ACC112 (cell line): ENCODE data around the gene CRK.
"Not testable (repeated sequence)": the region's sequence is repeated elsewhere in the genome, so short reads cannot be mapped to it uniquely, and the experiment has no call there.

Experiments used
- H2AFZ ChIP-seq: fragments of 200-600 bp; sonication (generic); one replicate; pipeline ENCODE4 v1.6.0; 2017; ENCODE audit warnings: antibody characterized with exemption, low read length; ENCODE audit not compliant: unreplicated experiment
- H3K27ac ChIP-seq: fragments of 200-600 bp; sonication (generic); 2 replicates; pipeline ENCODE4 v1.5.1; 2014; ENCODE audit warnings: low read depth, mild to moderate bottlenecking, antibody characterized with exemption, low read length, moderate library complexity
- H3K27me3 ChIP-seq: fragments of 200-600 bp; sonication (generic); 2 replicates; pipeline ENCODE4 v1.6.1; 2014; ENCODE audit warnings: mild to moderate bottlenecking, antibody characterized with exemption, low read length, moderate library complexity, mixed read lengths; ENCODE audit not compliant: insufficient read depth
- H3K36me3 ChIP-seq: fragments of 200-600 bp; sonication (generic); 2 replicates; pipeline ENCODE4 v1.6.1; 2016; ENCODE audit warnings: mild to moderate bottlenecking, antibody characterized with exemption, low read length, moderate library complexity, mixed read lengths; ENCODE audit not compliant: insufficient read depth
- H3K4me1 ChIP-seq: fragments of 200-600 bp; sonication (generic); one replicate; pipeline ENCODE4 v1.6.1; 2016; ENCODE audit warnings: low read length, mixed read lengths; ENCODE audit not compliant: insufficient read depth, unreplicated experiment, control insufficient read depth
- H3K4me3 ChIP-seq: fragments of 200-600 bp; sonication (generic); 2 replicates; pipeline ENCODE4 v1.5.1; 2014; ENCODE audit warnings: mild to moderate bottlenecking, low read depth, low read length
- H3K79me2 ChIP-seq: fragments of 200-600 bp; sonication (generic); one replicate; pipeline ENCODE4 v1.6.0; 2016; ENCODE audit warnings: low read length; ENCODE audit not compliant: control insufficient read depth, unreplicated experiment, insufficient read depth

Gene CRK

GRCh38 chr17:1462164-1463112 lies 6.4 kb upstream of the CRK start:
- Histone ChIP-seq H3K27me3 (no peaks in the 10 kb centered on the region), H3K36me3 (peaks cover 14% of the 10 kb centered on the region; the same call in 1 of the 2 replicates), H2AFZ (no peak overlapping the region), H3K79me2 (no peaks in the 10 kb centered on the region), H3K4me3 (no peak overlapping the region), H3K4me1 (peaks cover 14% of the 10 kb centered on the region), H3K27ac (no peak overlapping the region)

- Histone ChIP-seq H3K36me3 (peaks cover 14% of the 10 kb centered on the region; the same call in 1 of the 2 replicates), H3K4me3 (no peak overlapping the region), H2AFZ (no peak overlapping the region), H3K27me3 (no peaks in the 10 kb centered on the region), H3K27ac (no peak overlapping the region), H3K4me1 (peaks cover 14% of the 10 kb centered on the region), H3K79me2 (no peaks in the 10 kb centered on the region)
Measured at GRCh38 chr17:1461198-1461944, 5.3 kb upstream of the CRK start.

GRCh38 chr17:1460233-1460632 lies 4.2 kb upstream of the CRK start:
- Histone ChIP-seq H3K4me1 (peaks cover 14% of the 10 kb centered on the region), H3K36me3 (peaks cover 11% of the 10 kb centered on the region; the same call in 1 of the 2 replicates), H3K4me3 (no peak overlapping the region), H3K27me3 (no peaks in the 10 kb centered on the region), H3K79me2 (peaks cover 7% of the 10 kb centered on the region), H2AFZ (no peak overlapping the region), H3K27ac (peak overlapping the region; percentile 35)

- no peaks in the 10 kb centered on the region for H3K27me3 ChIP-seq
- peaks cover 54% of the 10 kb centered on the region for H3K79me2 ChIP-seq
- H3K36me3 ChIP-seq = no peaks in the 10 kb centered on the region; the same call in 1 of the 2 replicates
- H3K4me1 ChIP-seq = peaks cover 24% of the 10 kb centered on the region
- peak overlapping the region; percentile 85 for H3K27ac ChIP-seq
- peak overlapping the region; percentile 95 for H3K4me3 ChIP-seq
- H2AFZ ChIP-seq = peak overlapping the region; percentile 16
Measured at GRCh38 chr17:1455291-1455796, 688 bp downstream of the CRK start.

- Histone ChIP-seq H3K36me3 (no peaks in the 10 kb centered on the region; the same call in 1 of the 2 replicates), H3K79me2 (peaks cover 62% of the 10 kb centered on the region), H3K27me3 (no peaks in the 10 kb centered on the region), H3K4me3 (peak overlapping the region; percentile 95), H3K27ac (peak overlapping the region; percentile 85), H3K4me1 (peaks cover 17% of the 10 kb centered on the region), H2AFZ (no peak overlapping the region)
Measured at GRCh38 chr17:1454541-1454940, 1.5 kb downstream of the CRK start.

- H3K27me3 ChIP-seq, H3K27ac ChIP-seq, H2AFZ ChIP-seq, H3K36me3 ChIP-seq: not testable (repeated sequence)
- H3K79me2 ChIP-seq = peaks cover 70% of the 10 kb centered on the region
- H3K4me1 ChIP-seq = peaks cover 17% of the 10 kb centered on the region
- H3K4me3 ChIP-seq = peak overlapping the region; percentile 10; the same call in 1 of the 2 replicates
Measured at GRCh38 chr17:1453694-1454093, 2.3 kb downstream of the CRK start.

- Histone ChIP-seq H3K4me1 (peaks cover 17% of the 10 kb centered on the region), H2AFZ (no peak overlapping the region), H3K79me2 (peaks cover 79% of the 10 kb centered on the region), H3K27ac (no peak overlapping the region), H3K4me3 (no peak overlapping the region), H3K36me3 (no peaks in the 10 kb centered on the region; the same call in 1 of the 2 replicates), H3K27me3 (no peaks in the 10 kb centered on the region)
Measured at GRCh38 chr17:1452836-1453235, 3.2 kb downstream of the CRK start.

- not testable (repeated sequence) for H2AFZ ChIP-seq, H3K27ac ChIP-seq, H3K4me3 ChIP-seq, H3K27me3 ChIP-seq
- peaks cover 12% of the 10 kb centered on the region for H3K36me3 ChIP-seq
- peaks cover 97% of the 10 kb centered on the region for H3K79me2 ChIP-seq
- peaks cover 20% of the 10 kb centered on the region for H3K4me1 ChIP-seq
Measured at GRCh38 chr17:1450261-1450660, 5.8 kb downstream of the CRK start.

GRCh38 chr17:1449412-1449967 lies 6.5 kb downstream of the CRK start:
- Histone ChIP-seq H3K36me3 (peaks cover 12% of the 10 kb centered on the region), H3K4me3 (no peak overlapping the region), H3K79me2 (peaks cover 95% of the 10 kb centered on the region), H3K27me3 (no peaks in the 10 kb centered on the region), H3K4me1 (peaks cover 19% of the 10 kb centered on the region), H3K27ac (no peak overlapping the region), H2AFZ (no peak overlapping the region)

GRCh38 chr17:1447052-1447451 lies 9.0 kb downstream of the CRK start:
- H2AFZ ChIP-seq = no peak overlapping the region
- no peaks in the 10 kb centered on the region for H3K27me3 ChIP-seq
- H3K4me1 ChIP-seq = peaks cover 3% of the 10 kb centered on the region
- peaks cover 12% of the 10 kb centered on the region for H3K36me3 ChIP-seq
- no peak overlapping the region for H3K4me3 ChIP-seq
- peaks cover 90% of the 10 kb centered on the region for H3K79me2 ChIP-seq
- H3K27ac ChIP-seq = no peak overlapping the region; the same call in 1 of the 2 replicates
